GF-D8 (cell line): ENCODE results near the gene FGF11.
A peak's percentile ranks its signal among the peaks of the same experiment; 100 is the strongest.

ENCODE experiments used
- DNase-seq: peaks from one replicate; lab custom pipeline; 2025; lab: John Stamatoyannopoulos, UW

The FGF11 gene

DNA sequence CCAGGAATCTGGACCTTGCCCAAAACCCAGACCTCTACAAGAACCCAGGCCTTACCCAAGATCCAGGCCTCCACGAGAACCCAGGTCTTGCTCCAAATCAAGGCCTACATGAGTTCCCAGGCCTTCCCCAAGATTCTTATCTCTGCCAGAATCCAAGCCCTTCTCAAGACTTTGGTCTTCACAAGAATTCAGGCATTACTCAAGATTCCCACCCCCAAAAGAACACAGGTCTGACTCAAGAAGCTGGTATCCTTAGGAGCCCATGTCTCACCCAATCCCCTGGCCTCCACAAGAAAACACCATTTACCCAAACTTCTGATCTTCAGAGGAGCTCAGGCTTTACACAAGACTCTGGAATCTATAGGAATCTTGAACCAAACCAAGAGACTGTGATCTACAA, 8.1 kb upstream of the FGF11 start:
- DNase-seq = no peak

DNA sequence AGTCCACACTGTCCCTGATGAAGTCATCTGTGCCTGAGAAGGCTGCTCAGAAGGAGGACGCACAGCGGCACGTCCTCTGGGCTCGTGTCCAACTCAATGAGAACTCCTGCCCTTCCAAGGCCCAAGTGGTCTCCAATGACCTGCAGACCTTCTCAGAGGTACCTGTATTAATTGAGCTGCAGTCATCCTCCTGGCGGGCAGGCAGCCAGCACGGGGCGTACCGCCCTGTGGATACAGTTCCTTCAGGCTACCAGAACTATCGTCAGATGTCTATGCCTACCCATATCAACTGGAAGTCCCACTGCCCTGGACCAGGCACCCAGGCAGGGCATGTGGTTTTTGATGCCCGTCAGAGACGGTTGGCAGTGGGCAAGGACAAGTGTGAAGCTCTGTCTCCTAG, 7.0 kb upstream of the FGF11 start:
- no peak for DNase-seq

DNA sequence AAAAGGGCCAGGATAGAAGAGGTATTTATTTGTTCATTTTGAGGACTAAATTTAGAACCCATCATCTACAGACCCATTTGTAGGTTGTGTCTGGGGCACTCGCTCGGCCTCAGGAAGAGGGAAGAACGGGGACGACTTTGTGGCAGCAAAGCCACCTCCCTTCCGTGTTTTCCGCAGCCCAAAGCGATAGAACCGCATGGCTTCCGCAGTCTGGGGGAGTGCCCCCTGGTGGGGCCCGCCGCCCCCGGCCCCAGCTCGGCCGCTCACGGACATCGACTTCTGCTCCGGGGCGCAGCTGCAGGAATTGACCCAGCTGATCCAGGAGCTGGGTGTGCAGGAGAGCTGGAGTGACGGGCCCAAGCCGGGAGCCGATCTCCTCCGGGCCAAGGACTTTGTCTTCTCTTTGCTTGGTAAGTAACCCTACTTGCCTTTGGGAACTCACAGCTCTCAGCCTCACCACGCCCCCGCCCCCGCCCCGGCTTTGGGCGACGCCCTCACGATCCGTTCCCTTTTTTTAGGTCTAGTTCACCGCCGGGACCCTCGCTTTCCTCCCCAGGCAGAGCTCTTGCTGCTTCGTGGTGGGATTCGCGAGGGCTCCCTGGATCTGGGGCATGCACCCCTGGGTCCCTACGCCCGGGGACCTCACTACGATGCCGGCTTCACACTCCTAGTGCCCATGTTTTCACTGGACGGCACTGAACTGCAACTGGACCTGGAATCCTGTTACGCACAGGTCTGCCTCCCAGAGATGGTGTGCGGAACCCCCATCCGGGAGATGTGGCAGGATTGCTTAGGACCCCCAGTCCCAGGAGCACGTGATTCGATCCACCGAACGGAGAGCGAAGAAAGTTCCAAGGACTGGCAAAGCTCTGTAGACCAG, 3.4 kb upstream of the FGF11 start:
- peak; percentile 46 for DNase-seq

DNA sequence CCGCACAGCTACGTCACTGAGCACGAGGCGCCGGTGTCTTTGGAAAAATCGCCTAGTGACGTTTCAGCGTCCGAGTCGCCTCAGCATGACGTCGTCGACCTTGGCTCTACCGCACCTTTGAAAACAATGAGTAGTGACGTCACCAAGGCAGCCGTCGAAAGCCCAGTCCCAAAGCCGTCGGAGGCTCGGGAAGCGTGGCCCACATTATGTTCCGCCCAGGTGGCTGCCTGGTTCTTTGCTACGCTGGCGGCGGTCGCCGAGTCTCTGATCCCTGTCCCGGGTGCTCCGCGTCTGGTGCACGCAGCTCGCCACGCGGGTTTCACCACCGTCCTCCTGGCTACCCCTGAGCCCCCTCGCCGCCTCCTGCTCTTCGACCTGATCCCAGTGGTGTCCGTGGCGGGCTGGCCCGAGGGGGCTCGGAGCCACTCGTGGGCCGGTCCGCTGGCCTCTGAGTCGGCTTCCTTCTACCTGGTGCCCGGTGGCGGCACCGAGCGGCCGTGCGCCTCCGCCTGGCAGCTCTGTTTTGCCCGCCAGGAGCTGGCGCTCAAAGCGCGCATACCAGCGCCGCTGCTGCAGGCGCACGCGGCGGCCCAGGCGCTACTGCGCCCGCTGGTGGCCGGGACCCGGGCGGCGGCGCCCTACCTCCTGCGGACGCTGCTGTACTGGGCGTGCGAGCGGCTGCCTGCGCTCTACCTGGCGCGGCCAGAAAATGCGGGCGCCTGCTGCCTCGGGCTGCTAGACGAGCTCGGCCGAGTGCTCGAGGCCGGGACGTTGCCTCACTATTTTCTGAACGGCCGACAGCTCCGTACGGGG, 2.5 kb upstream of the FGF11 start:
- peak; percentile 2 for DNase-seq

- no peak for DNase-seq
Observed at GRCh38 chr17:7437369-7437863, 1.9 kb upstream of the FGF11 start.

GRCh38 chr17:7437950-7438614, 1.2 kb upstream of the FGF11 start:
- no peak for DNase-seq

DNA sequence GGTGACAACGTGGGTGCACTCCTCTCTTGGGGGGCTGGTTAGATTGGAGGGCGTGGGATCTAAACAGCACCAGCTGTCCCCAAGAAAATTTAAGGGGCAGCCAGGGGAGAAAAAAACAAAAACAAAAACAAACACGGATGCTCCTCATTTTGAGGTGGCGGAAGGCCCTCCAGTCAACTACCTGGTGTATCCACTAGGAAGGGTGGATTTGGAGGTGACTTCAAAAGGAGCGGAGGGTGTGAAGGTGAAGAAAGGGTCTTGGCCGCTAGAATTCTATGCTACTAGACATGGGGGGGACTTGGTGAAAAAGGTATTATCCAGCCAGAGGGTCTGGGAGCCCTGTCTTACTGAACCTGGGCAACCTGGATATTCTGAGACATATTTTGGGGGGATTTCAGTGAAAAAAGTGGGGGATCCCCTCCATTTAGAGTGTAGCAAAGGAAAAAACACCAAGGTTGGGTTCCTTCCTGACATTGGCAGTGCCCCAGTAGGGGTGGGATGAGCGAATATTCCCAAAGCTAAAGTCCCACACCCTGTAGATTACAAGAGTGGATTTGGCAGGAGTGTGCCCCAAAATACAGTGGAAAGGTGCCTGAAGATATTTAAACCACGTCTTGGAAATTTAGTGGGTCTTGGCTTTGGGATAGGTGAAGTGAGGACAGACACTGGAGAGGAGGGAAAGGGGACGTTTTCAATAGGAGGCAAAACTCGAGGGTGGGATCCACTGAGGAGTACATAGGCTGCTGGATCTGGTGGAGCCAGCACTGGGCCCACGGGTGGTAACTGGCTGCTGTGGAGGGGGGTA, 454 bp upstream of the FGF11 start:
- DNase-seq = no peak

DNA sequence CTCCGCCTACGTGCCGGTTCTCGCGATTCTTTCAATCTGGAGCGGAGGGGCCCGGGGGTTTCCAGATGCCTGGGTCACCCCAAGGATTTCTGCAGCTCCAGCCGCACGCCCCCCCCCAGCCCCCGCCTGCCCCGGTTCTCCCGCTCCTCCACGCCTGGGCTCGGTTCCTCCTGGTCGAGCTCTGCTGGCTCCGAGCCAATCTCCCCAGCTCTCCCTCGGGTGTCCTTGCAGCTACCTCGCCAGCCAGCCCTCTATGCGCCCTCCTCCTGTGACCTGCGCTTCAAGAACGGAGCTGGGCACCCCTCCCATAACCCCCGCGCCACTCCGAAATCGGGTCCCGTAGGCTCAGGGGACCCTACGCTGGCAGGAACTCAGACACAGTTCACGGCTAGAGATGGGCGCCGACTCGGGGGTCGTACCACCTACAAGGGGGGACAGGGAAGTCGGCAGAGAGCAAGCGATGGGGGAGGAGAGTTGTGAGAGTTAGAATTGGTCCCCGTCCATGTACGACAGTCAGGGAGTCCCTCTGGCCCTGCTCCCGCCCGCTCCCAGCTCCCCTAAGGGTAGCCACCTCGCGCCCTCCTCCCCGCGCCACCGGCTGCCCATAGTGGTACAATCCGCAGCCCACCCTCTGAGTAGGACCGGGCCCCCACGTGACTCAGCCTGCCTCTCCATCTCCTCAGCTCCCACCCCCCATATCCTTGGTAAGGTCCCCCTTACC, 961 bp downstream of the FGF11 start:
- no peak for DNase-seq

DNA sequence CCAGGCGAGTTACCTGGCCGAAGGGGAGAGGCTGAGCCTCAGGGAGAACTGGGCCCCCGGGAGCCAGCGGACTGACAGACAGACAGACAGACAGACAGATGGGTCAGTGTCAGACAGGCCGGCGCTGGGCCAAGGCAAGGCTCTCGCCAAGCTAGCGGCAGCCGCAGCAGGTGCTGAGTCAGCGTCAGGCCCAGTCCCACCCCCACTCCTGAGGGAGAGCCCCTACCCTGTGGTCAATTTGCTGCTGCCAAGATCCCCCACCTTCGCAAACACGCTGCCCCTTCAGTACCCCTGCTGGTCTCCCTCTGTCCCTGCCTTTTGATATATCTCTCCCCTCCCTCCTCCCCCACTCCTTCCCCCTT, 1.5 kb downstream of the FGF11 start:
- no peak for DNase-seq

DNA sequence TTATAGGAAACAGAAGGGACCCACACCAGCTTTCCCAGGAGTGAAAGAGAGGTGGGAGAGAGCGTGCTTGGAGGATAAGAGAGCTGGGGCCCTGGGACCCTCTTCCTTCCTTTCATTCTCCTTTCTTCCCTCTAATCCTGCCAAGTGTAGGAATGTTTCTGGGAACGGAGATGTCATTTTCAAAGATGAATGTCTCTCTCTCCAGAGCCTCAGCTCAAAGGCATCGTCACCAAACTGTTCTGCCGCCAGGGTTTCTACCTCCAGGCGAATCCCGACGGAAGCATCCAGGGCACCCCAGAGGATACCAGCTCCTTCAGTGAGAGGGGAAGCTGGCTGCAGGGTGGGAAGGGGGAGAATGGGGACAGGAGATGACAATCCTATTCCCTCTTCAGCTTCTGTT, 2.0 kb downstream of the FGF11 start:
- DNase-seq = no peak

- DNase-seq = no peak
Observed at GRCh38 chr17:7442142-7442541, 2.8 kb downstream of the FGF11 start.

- DNase-seq = no peak
Observed at GRCh38 chr17:7443499-7444485, 4.5 kb downstream of the FGF11 start.

GRCh38 chr17:7444682-7445618, 5.6 kb downstream of the FGF11 start, which contains the start of gene CHRNB1:
TSS of gene CHRNB1 (plus strand) at chr17:7445061. CDS start at chr17:7445128, 67 bp downstream.
- no peak for DNase-seq

DNA sequence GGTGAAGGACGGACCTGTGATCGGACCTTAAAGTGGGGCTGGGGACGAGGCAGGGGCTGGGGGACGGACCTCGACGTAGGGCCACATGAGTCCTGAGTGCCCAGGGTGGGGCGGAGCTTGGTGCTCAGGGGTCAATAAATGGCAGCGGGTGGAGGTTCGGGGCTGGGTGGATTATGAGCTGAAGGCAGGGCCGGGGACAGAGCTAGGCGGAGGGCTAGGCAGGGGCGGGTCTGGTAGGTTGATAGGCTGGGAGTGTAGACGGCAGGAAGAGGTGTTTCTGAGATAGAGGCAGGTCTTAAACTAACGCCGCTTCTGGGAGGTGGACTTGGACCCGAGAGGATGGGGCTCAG, 6.3 kb downstream of the FGF11 start:
- DNase-seq = no peak

DNA sequence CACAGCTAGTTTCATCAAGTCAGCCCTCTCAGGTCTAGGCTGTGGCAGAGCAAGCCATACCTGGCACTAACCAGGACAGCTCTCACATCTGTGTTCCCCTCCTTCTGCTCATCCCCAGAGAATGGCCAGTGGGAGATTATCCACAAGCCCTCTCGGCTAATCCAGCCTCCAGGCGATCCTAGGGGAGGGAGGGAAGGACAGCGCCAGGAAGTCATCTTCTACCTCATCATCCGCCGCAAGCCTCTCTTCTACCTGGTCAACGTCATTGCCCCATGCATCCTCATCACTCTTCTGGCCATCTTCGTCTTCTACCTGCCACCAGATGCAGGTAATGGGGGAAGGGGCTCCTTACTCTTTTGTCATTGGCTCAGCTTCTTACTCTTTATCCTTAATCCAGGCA, 9.1 kb downstream of the FGF11 start:
- no peak for DNase-seq

DNA sequence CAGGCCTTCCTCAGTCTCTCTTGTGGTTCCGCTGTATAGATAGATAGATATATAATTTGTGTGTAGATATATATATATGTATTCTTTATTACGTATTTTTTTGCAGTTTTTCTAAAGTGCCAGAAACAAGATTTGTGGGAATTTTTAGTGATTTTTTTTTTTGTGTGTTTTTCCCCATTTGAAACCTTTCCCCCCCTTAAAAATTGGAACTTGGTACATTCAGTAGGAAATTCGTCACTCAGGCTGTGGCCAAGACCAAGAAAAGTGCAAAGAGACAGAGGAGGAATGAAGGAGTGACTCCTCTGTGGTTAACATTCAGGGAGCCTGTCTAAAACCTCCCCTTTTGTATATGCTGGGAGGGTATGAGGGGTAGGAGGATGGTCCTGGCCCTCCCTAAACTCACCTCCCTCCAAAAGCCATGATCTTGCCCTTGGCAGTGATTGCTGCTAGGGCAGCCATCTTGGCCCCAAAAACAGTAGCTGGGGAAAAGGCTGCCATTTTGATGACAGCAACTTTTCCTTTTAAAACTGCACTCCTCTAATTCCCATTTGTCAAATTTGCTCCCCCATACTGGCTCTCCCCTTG, 20.7 kb downstream of the FGF11 start:
- DNase-seq = no peak

- DNase-seq = no peak
Observed at GRCh38 chr17:7460850-7461660, 21.7 kb downstream of the FGF11 start.
